ENCODE measurements around the gene TMEM39A. TPM values are rescaled to one million over a fixed set of nuclear protein-coding genes. Genes with fewer than 3 reads are reported as not detected.

The TMEM39A gene, protein sequence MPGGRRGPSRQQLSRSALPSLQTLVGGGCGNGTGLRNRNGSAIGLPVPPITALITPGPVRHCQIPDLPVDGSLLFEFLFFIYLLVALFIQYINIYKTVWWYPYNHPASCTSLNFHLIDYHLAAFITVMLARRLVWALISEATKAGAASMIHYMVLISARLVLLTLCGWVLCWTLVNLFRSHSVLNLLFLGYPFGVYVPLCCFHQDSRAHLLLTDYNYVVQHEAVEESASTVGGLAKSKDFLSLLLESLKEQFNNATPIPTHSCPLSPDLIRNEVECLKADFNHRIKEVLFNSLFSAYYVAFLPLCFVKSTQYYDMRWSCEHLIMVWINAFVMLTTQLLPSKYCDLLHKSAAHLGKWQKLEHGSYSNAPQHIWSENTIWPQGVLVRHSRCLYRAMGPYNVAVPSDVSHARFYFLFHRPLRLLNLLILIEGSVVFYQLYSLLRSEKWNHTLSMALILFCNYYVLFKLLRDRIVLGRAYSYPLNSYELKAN
- total RNA-seq (ENCODE audit: low replicate concordance) = 42.6 and 57.3 TPM in 2 replicates

GRCh38 chr3:119463171-119464169, at the start of gene TMEM39A:
Gene TMEM39A, minus strand, starts transcription at chr3:119463615. Its CDS starts 1,541 bp downstream, at chr3:119462074.

DNA sequence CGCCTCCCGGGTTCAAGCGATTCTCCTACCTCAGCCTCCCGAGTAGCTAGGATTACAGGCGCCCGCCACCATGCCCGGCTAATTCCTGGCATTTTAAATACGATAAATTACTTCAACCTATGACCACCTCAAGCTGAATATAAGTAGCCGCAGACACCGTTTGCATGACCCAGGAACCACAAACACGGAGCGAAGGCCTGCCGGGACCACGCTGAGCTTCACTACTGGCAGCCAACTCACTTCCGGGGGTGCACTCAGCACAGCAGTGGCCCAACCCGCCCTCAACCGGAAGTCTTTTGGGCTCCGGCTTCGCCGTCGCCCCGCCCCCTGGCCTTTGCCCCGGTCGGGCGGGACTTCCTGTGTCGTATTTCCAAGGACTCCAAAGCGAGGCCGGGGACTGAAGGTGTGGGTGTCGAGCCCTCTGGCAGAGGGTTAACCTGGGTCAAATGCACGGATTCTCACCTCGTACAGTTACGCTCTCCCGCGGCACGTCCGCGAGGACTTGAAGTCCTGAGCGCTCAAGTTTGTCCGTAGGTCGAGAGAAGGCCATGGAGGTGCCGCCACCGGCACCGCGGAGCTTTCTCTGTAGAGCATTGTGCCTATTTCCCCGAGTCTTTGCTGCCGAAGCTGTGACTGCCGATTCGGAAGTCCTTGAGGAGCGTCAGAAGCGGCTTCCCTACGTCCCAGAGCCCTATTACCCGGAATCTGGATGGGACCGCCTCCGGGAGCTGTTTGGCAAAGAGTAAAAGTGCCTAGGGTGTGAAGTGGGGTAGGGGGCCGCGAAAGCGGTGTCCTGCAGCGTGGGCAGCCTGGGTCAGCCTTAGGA, 35.0 kb upstream of the TMEM39A start, which contains the start of gene TIMMDC1:
Gene TIMMDC1 (plus strand): TSS at position 362 of the 826 bp plus-strand sequence. CDS start 187 bp downstream, at position 549.

Other genes starting within 250 kb of the TMEM39A start
- gene B4GALT4, start 222.7 kb downstream of the TMEM39A start, total RNA-seq (ENCODE audit: low replicate concordance) = 28.0 and 55.3 TPM in 2 replicates
- gene ARHGAP31, start 169.2 kb downstream of the TMEM39A start, total RNA-seq (ENCODE audit: low replicate concordance) = 1.9 and 5.1 TPM in 2 replicates
- 14.9 and 26.7 TPM in 2 replicates for gene POGLUT1, start 5.3 kb upstream of the TMEM39A start, total RNA-seq (ENCODE audit: low replicate concordance)
- gene TIMMDC1, start 34.9 kb upstream of the TMEM39A start, total RNA-seq (ENCODE audit: low replicate concordance) = 28.7 and 42.2 TPM in 2 replicates
- gene CD80, start 96.0 kb upstream of the TMEM39A start, total RNA-seq (ENCODE audit: low replicate concordance) = not detected in 2 replicates
- gene ADPRH, start 115.9 kb upstream of the TMEM39A start, total RNA-seq (ENCODE audit: low replicate concordance) = 0.70 and 2.2 TPM in 2 replicates
- gene PLA1A, start 134.3 kb upstream of the TMEM39A start, total RNA-seq (ENCODE audit: low replicate concordance) = 0.08 and 0.12 TPM in 2 replicates
- 0.15 and 0.47 TPM in 2 replicates for gene POPDC2, start 197.0 kb upstream of the TMEM39A start, total RNA-seq (ENCODE audit: low replicate concordance)
- gene COX17, start 213.8 kb upstream of the TMEM39A start, total RNA-seq (ENCODE audit: low replicate concordance) = 12.2 and 32.3 TPM in 2 replicates
- gene CFAP91, start 239.4 kb upstream of the TMEM39A start, total RNA-seq (ENCODE audit: low replicate concordance) = under 0.01 and 0.53 TPM in 2 replicates

Measured in smooth muscle cell of the coronary artery (primary cell).